Epithelial cell of esophagus (primary cell): Measurements from ENCODE around the gene AP1AR.
"Not testable (repeated sequence)": the region's sequence is repeated elsewhere in the genome, so short reads cannot be mapped to it uniquely, and the experiment has no call there.

Source experiments
- DNase-seq: peaks from one replicate; pipeline ENCODE4 v3.0.0; 2010; ENCODE audit warnings: low read depth
- H3K4me3 ChIP-seq: 2 replicates; pipeline ENCODE4 v1.5.1; 2011; ENCODE audit warnings: mild to moderate bottlenecking, low read length, control low read depth
- TF ChIP-seq, protein P1 (sequence below): IDR thresholded peaks from 2 replicates; pipeline ENCODE4 v1.5.1; 2011; ENCODE audit warnings: low read depth, mild to moderate bottlenecking, low read length, control low read depth, inconsistent platforms; ENCODE audit not compliant: insufficient read depth; ENCODE audit errors: missing control alignments

Gene AP1AR

DNA sequence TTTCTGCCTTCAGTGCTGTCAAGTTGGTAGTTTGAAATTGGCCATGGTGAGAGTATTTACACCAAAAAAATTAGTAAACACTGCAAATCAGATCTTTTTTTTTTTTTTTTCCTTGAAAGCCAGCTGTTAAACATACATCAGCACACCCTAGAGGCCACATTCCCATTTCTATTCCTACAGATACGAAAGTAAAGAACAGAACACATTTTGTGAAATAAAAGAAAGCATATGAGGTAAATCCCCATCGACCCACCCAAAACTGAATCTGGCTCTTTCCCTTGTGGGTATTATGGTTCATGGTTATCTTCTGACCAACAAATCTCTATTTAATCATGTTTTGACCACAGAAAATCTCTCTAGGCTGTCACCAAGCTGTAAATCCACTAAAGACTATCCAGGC, 41.8 kb upstream of the AP1AR start:
- DNase-seq = peak; percentile 11
- TF ChIP-seq, protein P1, sequence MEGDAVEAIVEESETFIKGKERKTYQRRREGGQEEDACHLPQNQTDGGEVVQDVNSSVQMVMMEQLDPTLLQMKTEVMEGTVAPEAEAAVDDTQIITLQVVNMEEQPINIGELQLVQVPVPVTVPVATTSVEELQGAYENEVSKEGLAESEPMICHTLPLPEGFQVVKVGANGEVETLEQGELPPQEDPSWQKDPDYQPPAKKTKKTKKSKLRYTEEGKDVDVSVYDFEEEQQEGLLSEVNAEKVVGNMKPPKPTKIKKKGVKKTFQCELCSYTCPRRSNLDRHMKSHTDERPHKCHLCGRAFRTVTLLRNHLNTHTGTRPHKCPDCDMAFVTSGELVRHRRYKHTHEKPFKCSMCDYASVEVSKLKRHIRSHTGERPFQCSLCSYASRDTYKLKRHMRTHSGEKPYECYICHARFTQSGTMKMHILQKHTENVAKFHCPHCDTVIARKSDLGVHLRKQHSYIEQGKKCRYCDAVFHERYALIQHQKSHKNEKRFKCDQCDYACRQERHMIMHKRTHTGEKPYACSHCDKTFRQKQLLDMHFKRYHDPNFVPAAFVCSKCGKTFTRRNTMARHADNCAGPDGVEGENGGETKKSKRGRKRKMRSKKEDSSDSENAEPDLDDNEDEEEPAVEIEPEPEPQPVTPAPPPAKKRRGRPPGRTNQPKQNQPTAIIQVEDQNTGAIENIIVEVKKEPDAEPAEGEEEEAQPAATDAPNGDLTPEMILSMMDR = peak; percentile 27
- H3K4me3 ChIP-seq = no peak overlapping the region

DNA sequence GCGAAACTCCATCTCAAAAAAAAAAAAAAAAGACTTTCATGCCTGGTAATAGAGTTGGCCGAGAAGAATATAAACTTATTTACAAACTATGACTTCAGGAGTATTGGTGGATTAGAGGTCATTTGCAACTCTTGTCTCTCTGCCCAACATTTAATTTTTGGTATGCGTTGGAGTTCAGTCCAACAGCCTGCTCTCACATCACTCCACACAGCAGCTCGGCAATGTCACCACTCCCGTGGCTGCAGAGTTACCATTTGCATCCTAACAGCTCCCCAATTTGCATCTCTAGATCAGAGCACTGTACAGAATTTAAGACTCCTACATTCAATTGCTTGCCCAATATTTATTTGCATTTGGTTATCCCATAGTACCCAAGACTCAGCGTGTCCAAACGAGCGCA, 40.9 kb upstream of the AP1AR start:
- TF ChIP-seq, protein P1 = no peak
- DNase-seq = no peak
- no peak overlapping the region for H3K4me3 ChIP-seq

- TF ChIP-seq, protein P1 = no peak
- no peak overlapping the region for H3K4me3 ChIP-seq
- no peak for DNase-seq
Observed at GRCh38 chr4:112196461-112196860, 35.1 kb upstream of the AP1AR start.

- no peak overlapping the region for H3K4me3 ChIP-seq
- no peak for DNase-seq
- TF ChIP-seq, protein P1 = no peak
Observed at GRCh38 chr4:112199041-112199440, 32.5 kb upstream of the AP1AR start.

- TF ChIP-seq, protein P1 = no peak
Observed at GRCh38 chr4:112201915-112202505, 29.6 kb upstream of the AP1AR start.

GRCh38 chr4:112203593-112203992, 28.0 kb upstream of the AP1AR start:
- TF ChIP-seq, protein P1 = no peak
- no peak overlapping the region for H3K4me3 ChIP-seq
- DNase-seq = no peak

More at GRCh38 chr4:112201915-112202505, 29.6 kb upstream of the AP1AR start:
- no peak overlapping the region for H3K4me3 ChIP-seq
- no peak for DNase-seq

- TF ChIP-seq, protein P1 = no peak
- DNase-seq = no peak
- no peak overlapping the region for H3K4me3 ChIP-seq
Observed at GRCh38 chr4:112206431-112206830, 25.2 kb upstream of the AP1AR start.

GRCh38 chr4:112208137-112209095, 23.2 kb upstream of the AP1AR start:
- not testable (repeated sequence) for H3K4me3 ChIP-seq, DNase-seq
